HUES6 (cell line): ENCODE results near the gene PPP1R16B.

ENCODE experiments used
- H3K27ac ChIP-seq: 2 replicates; pipeline ENCODE4 v1.7.0; 2013; ENCODE audit warnings: low read depth, mild to moderate bottlenecking, low read length, inconsistent platforms
- H3K27me3 ChIP-seq: 2 replicates; pipeline ENCODE4 v1.6.1; 2013; ENCODE audit warnings: low read length; ENCODE audit not compliant: control insufficient read depth, insufficient read depth
- H3K36me3 ChIP-seq: 2 replicates; pipeline ENCODE4 v1.6.1; 2013; ENCODE audit warnings: low read length; ENCODE audit not compliant: control insufficient read depth, insufficient read depth
- H3K4me1 ChIP-seq: 2 replicates; pipeline ENCODE4 v1.6.1; 2013; ENCODE audit warnings: low read length; ENCODE audit not compliant: control insufficient read depth, insufficient read depth
- H3K4me3 ChIP-seq: 2 replicates; pipeline ENCODE4 v1.5.1; 2013; ENCODE audit warnings: low read depth, low read length
- H3K9ac ChIP-seq: one replicate; pipeline ENCODE4 v1.6.1; 2013; ENCODE audit warnings: mild to moderate bottlenecking, low read length
- H3K9me3 ChIP-seq: 2 replicates; pipeline ENCODE4 v1.6.1; 2013; ENCODE audit warnings: low read depth, low read length; ENCODE audit not compliant: control insufficient read depth, insufficient read depth

PPP1R16B gene

DNA sequence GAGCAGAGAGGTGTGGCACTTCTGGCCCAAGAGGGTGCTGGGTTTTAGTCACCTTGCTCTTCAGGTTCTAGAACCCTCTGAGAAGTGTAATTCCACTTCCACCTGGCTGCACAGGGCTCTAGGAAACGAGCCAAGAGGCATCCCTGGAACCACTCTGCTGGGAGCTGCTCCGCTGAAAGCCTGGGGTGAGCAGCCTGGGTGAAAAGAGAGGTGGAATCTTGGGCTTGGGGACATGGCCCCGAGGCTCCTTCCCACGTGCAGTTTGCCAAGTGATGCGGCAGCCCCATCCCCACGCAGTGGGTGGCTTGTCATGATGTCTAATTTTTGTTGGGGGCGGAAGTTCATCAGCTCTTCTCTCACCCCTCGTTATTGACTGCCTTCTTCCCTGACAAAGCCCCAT lies 32.8 kb downstream of the PPP1R16B start:
- H3K36me3 ChIP-seq: peaks cover 2% of the 10 kb centered on the region; the same call in 1 of the 2 replicates
- no peak overlapping the region for H3K27ac ChIP-seq
- H3K9ac ChIP-seq: no peak overlapping the region
- no peaks in the 10 kb centered on the region for H3K9me3 ChIP-seq
- peaks cover 11% of the 10 kb centered on the region for H3K4me1 ChIP-seq
- H3K4me3 ChIP-seq: no peak overlapping the region
- no peaks in the 10 kb centered on the region for H3K27me3 ChIP-seq

DNA sequence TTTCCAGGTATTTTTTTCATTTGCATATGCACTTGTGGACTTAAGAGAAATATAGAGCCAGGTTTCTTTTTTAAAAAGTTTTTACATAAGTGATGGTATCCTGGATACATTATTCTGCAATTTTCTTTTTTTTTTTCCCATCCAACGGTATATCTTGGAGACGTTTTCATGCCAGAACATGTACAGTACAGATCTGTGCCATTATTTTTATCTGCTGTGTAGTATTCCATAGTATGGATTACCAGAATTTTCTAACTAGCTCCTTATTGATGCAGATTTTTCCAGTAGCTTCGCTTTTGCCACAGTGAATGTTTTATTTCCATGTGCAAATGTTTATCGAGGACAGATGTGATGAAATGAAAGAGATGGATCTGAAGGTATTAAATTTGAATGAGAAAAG lies 34.1 kb downstream of the PPP1R16B start:
- Histone ChIP-seq H3K9me3 (no peaks in the 10 kb centered on the region), H3K4me1 (peaks cover 12% of the 10 kb centered on the region), H3K27ac (no peak overlapping the region), H3K9ac (no peak overlapping the region), H3K4me3 (no peak overlapping the region), H3K27me3 (no peaks in the 10 kb centered on the region), H3K36me3 (peaks cover 2% of the 10 kb centered on the region; the same call in 1 of the 2 replicates)

DNA sequence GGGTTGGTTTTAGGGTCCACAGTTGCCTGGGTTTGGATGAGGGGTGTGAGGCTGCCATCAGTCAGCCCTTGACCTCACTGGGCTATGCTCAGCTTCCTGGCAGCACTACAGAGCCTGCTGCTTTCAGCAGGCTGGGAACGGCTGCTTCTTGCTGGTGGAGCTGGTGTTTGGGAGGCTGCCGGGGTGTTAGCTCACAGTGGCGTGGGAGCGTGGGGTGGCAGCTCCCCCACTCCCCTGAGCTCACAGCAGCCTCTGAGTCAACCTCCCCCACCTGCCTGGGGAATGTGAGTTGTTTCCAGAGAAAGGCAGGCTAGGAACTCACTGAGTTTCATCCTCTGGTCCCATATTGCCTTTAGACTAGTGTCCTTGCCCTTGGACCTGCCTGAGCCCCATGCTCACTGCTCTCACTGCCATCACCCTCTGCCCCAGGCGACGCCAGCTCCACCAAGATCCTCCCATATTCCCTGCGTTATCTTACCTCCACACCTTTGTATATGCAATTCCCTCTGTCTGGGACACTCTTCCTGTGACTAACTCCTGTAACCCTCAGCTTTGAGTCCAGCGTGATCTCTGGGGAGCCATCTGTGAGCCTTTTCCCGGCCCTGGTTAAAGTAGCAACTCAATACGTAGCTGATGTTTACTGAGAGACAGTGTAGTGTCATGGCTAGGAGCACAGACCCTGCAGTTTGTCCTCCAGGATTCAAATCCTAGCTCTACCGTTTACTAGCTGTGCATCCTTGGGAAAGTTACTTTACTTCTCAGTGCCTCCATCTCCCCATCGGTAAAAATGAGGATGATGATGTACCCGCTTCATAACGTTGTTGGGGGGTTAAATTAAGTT lies 34.8 kb downstream of the PPP1R16B start:
- Histone ChIP-seq H3K9me3 (no peaks in the 10 kb centered on the region), H3K4me3 (no peak overlapping the region), H3K27me3 (no peaks in the 10 kb centered on the region), H3K27ac (no peak overlapping the region), H3K36me3 (peaks cover 2% of the 10 kb centered on the region; the same call in 1 of the 2 replicates), H3K9ac (no peak overlapping the region), H3K4me1 (peaks cover 12% of the 10 kb centered on the region)

- H3K27ac ChIP-seq: no peak overlapping the region
- no peaks in the 10 kb centered on the region for H3K9me3 ChIP-seq
- H3K9ac ChIP-seq: no peak overlapping the region
- no peak overlapping the region for H3K4me3 ChIP-seq
- peaks cover 2% of the 10 kb centered on the region; the same call in 1 of the 2 replicates for H3K36me3 ChIP-seq
- H3K27me3 ChIP-seq: no peaks in the 10 kb centered on the region
- peaks cover 12% of the 10 kb centered on the region for H3K4me1 ChIP-seq
Measured at GRCh38 chr20:38840894-38841470, 35.5 kb downstream of the PPP1R16B start.

GRCh38 chr20:38841570-38841969 lies 36.1 kb downstream of the PPP1R16B start:
- no peak overlapping the region for H3K4me3 ChIP-seq
- no peaks in the 10 kb centered on the region for H3K27me3 ChIP-seq
- no peak overlapping the region for H3K9ac ChIP-seq
- H3K27ac ChIP-seq: no peak overlapping the region
- no peaks in the 10 kb centered on the region for H3K9me3 ChIP-seq
- H3K36me3 ChIP-seq: no peaks in the 10 kb centered on the region
- H3K4me1 ChIP-seq: peaks cover 12% of the 10 kb centered on the region

DNA sequence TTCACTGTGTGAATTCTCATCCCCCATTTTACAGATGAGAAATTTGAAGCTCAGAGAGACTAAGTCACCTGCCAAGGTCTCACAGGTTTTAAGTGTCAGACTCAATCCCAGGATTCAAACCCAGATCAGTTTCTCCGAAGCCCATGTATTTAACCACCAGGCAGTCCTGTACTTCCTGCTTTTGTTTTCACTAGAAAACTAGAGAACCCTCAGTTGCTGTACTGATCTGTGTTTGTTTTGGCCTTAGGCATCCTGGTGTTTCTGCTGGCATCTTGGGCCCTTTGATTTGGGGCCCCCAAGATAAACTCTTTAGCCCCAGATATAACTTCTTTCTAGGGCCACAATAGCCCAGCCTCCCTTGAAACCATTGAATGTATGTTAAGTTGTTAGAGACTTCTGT lies 36.5 kb downstream of the PPP1R16B start:
- no peaks in the 10 kb centered on the region for H3K27me3 ChIP-seq
- H3K36me3 ChIP-seq: no peaks in the 10 kb centered on the region
- peaks cover 12% of the 10 kb centered on the region for H3K4me1 ChIP-seq
- H3K9ac ChIP-seq: no peak overlapping the region
- no peak overlapping the region for H3K4me3 ChIP-seq
- no peaks in the 10 kb centered on the region for H3K9me3 ChIP-seq
- no peak overlapping the region for H3K27ac ChIP-seq

DNA sequence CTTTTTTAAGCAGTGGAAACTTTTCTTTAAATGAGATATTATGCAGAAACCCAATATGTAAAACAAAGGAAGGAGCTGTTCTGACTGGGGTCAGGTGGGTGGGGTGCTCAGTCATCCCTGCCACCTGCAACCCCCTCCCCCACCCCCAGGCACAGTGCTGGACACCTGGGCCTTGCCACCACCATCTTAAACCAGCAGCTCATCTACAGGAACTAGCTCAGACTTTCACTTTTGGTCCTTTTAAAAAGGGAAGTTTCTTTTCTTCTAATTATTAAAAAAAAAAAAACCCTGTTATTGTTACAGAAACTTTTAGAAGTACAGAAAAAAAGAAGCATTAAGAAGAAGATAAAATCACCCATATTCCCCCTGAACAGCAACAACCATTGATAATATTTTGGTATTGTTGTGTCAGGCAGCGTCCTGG lies 37.1 kb downstream of the PPP1R16B start:
- H3K9me3 ChIP-seq: no peaks in the 10 kb centered on the region
- no peak overlapping the region for H3K9ac ChIP-seq
- no peak overlapping the region for H3K27ac ChIP-seq
- no peak overlapping the region for H3K4me3 ChIP-seq
- H3K27me3 ChIP-seq: no peaks in the 10 kb centered on the region
- H3K4me1 ChIP-seq: peaks cover 12% of the 10 kb centered on the region
- no peaks in the 10 kb centered on the region for H3K36me3 ChIP-seq

DNA sequence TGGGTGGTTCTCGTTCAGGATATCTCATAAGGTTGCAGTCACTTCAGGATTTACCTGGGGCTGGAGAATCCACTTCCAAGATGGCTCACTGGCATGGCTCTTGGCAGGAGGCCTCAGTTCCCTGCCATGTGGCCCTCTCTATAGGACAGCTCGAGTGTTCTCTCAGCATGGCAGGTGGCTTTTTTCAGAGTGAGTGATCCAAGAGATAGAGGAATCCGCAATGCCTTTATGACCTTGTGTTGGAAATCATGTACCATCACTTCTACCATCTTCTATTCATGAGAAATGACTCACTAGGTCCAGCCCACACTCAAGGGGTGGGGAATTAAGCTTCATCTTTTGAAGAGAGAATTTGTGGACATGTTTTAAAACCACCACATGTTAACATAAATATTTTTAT lies 37.8 kb downstream of the PPP1R16B start:
- Histone ChIP-seq H3K4me3 (no peak overlapping the region), H3K36me3 (no peaks in the 10 kb centered on the region), H3K4me1 (peaks cover 12% of the 10 kb centered on the region), H3K27me3 (no peaks in the 10 kb centered on the region), H3K9ac (no peak overlapping the region), H3K9me3 (no peaks in the 10 kb centered on the region), H3K27ac (no peak overlapping the region)

DNA sequence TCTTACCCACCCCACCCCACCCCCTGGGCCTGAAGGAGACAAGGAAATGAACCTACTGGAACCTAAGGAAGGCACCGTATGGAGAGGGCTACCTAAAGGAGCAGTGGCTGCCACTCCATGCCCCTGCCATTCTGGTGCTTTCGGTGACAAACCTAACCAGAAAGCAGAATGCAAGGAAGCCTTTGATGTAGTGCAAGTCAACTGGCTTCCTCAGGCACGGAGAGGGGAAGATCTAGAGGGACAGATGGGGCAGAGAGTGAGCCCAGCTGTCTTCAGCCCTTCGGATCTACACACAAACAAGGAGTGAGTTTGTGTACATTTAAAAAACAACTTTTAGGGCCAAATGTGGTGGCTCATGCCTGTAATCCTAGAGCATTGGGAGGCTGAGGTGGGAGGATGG lies 39.5 kb downstream of the PPP1R16B start:
- H3K36me3 ChIP-seq: no peaks in the 10 kb centered on the region
- peaks cover 12% of the 10 kb centered on the region for H3K4me1 ChIP-seq
- H3K9ac ChIP-seq: no peak overlapping the region
- no peak overlapping the region for H3K4me3 ChIP-seq
- H3K27me3 ChIP-seq: no peaks in the 10 kb centered on the region
- no peaks in the 10 kb centered on the region for H3K9me3 ChIP-seq
- no peak overlapping the region for H3K27ac ChIP-seq

- H3K27ac ChIP-seq: no peak overlapping the region
Measured at GRCh38 chr20:38847840-38848239, 42.3 kb downstream of the PPP1R16B start.

DNA sequence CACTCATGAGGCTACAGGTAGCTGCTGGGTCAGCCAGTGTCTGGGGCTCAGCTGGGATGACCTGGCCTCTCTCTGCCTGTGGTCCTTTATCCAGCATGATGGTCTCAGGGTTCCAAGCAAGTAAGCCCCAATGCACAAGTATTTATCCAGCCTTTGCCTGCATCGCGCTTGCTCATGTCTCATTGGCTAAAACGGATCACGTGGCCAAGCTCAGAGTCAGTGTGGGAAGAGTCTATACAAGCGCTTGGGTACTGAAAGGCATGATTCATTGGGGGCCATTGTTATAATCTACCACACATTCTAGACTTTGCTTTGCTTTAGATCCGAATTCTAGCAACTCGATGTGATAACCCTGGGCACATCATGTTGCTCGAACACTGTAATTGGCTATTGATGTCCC lies 48.3 kb downstream of the PPP1R16B start:
- Histone ChIP-seq H3K36me3 (no peaks in the 10 kb centered on the region), H3K27me3 (no peaks in the 10 kb centered on the region), H3K4me3 (no peak overlapping the region), H3K9me3 (no peaks in the 10 kb centered on the region), H3K4me1 (no peaks in the 10 kb centered on the region), H3K9ac (no peak overlapping the region), H3K27ac (no peak overlapping the region)

More at GRCh38 chr20:38847840-38848239, 42.3 kb downstream of the PPP1R16B start:
- Histone ChIP-seq H3K36me3 (no peaks in the 10 kb centered on the region), H3K27me3 (no peaks in the 10 kb centered on the region), H3K9ac (no peak overlapping the region), H3K4me3 (no peak overlapping the region), H3K4me1 (0 out of 2 replicates have a peak, but pooled peaks cover 3% of the 10 kb centered on the region), H3K9me3 (no peaks in the 10 kb centered on the region)
